Suprapubic skin (tissue), 4 donors: ENCODE data around the gene MED26. TPM values are rescaled to one million over a fixed set of nuclear protein-coding genes. Genes with fewer than 3 reads are reported as not detected.
"Not testable (repeated sequence)": the region's sequence is repeated elsewhere in the genome, so short reads cannot be mapped to it uniquely, and the experiment has no call there.

Experiments used
- DNase-seq, 2 donors: peaks; one replicate each; pipeline ENCODE4 v3.0.0-alpha.2; 2019; ENCODE audit warnings: low spot score in 2 of 2
- H3K27ac ChIP-seq: fragments of 200-600 bp; sonication (generic); one replicate; pipeline ENCODE4 v1.5.1; 2019
- H3K27me3 ChIP-seq: fragments of 200-600 bp; sonication (generic); one replicate; pipeline ENCODE4 v1.5.1; 2019
- H3K36me3 ChIP-seq: fragments of 200-600 bp; sonication (generic); one replicate; pipeline ENCODE4 v1.5.1; 2019
- H3K4me1 ChIP-seq: fragments of 200-600 bp; sonication (generic); one replicate; pipeline ENCODE4 v1.5.1; 2019
- H3K4me3 ChIP-seq: fragments of 200-600 bp; sonication (generic); one replicate; pipeline ENCODE4 v1.5.1; 2019; ENCODE audit warnings: mild to moderate bottlenecking
- H3K9me3 ChIP-seq: fragments of 200-600 bp; sonication (generic); one replicate; pipeline ENCODE4 v1.5.1; 2019
- EP300 ChIP-seq: sonication (generic); formaldehyde crosslinking; IDR thresholded peaks from one replicate; pipeline ENCODE4 v1.6.1; 2017; ENCODE audit warnings: antibody characterized with exemption
- POLR2A ChIP-seq, 2 donors: fragments of 450-650 bp; IDR thresholded peaks; one replicate each; pipeline ENCODE4 v1.6.1; 2017; ENCODE audit warnings: antibody characterized with exemption in 2 of 2, mild to moderate bottlenecking in 2 of 2, moderate library complexity in 2 of 2
- POLR2AphosphoS5 ChIP-seq, 3 donors: sonication (generic); formaldehyde crosslinking; IDR thresholded peaks; one replicate each; pipeline ENCODE4 v1.6.1; 2017; ENCODE audit warnings: antibody characterized with exemption in 3 of 3
- WGBS: methylation state at CpG from one replicate; pipeline ENCODE4 v1.1.5; 2018; 5-methylcytosine and 5-hydroxymethylcytosine counted together
- total RNA-seq, 4 donors: library from RNA; depleted of rRNA; stranded (reverse); fragments of >200 nt; gene quantifications; one replicate each; pipeline ENCODE4 v1.1.0, GENCODE V29; 2016
- TF ChIP-seq, protein P1 (sequence below), 2 donors: fragments of 200-600 bp in 1 of 2; fragments of 450-650 bp in 1 of 2; sonication (generic) in 1 of 2; IDR thresholded peaks; one replicate each; pipeline ENCODE4 v1.5.1; 2016 to 2019; ENCODE audit warnings: antibody characterized with exemption in 2 of 2, mild to moderate bottlenecking in 1 of 2, moderate library complexity in 1 of 2

Gene MED26
- total RNA-seq, 4 donors from 2014 or later = 13.1 to 15.4 (median 14.6) TPM

GRCh38 chr19:16564842-16565241 is 63.2 kb downstream of the MED26 start:
- DNase-seq = no peak
- H3K27ac ChIP-seq = no peak overlapping the region
- peaks cover 90% of the 10 kb centered on the region for H3K36me3 ChIP-seq
- peaks cover 8% of the 10 kb centered on the region for H3K4me1 ChIP-seq
- WGBS = 86% methylated on average over 7 of the region's 7 CpGs
- no peaks in the 10 kb centered on the region for H3K27me3 ChIP-seq
- no peaks in the 10 kb centered on the region for H3K9me3 ChIP-seq
- TF ChIP-seq EP300 (no peak), POLR2AphosphoS5 (IDR thresholded peaks at IDR 0.05) (no peak), POLR2A (IDR thresholded peaks at IDR 0.05) (no peak)
- TF ChIP-seq, protein P1, sequence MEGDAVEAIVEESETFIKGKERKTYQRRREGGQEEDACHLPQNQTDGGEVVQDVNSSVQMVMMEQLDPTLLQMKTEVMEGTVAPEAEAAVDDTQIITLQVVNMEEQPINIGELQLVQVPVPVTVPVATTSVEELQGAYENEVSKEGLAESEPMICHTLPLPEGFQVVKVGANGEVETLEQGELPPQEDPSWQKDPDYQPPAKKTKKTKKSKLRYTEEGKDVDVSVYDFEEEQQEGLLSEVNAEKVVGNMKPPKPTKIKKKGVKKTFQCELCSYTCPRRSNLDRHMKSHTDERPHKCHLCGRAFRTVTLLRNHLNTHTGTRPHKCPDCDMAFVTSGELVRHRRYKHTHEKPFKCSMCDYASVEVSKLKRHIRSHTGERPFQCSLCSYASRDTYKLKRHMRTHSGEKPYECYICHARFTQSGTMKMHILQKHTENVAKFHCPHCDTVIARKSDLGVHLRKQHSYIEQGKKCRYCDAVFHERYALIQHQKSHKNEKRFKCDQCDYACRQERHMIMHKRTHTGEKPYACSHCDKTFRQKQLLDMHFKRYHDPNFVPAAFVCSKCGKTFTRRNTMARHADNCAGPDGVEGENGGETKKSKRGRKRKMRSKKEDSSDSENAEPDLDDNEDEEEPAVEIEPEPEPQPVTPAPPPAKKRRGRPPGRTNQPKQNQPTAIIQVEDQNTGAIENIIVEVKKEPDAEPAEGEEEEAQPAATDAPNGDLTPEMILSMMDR (IDR thresholded peaks at IDR 0.05) = no peak
- no peak overlapping the region for H3K4me3 ChIP-seq

DNA sequence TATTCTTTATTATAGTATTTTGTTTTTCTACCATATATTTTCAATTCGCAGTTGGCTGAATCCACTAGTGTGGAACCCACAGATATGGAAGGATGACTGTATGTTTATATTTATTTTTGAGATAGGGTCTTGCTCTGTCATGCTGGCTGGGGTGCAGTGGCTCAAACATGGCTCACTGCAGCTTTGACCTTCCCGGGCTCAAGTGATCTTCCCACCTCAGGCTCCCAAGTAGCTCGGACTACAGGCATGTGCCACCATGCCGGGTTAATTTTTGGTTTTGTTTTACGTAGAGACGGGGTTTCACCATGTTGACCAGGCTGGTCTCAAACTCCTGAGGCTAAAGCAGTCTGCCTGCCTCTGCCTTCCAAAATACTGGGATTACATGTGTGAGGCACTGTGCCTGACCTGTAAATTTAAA is 65.4 kb downstream of the MED26 start:
- Histone ChIP-seq H3K4me3 (no peak overlapping the region), H3K27me3 (no peaks in the 10 kb centered on the region), H3K27ac (no peak overlapping the region), H3K9me3 (no peaks in the 10 kb centered on the region), H3K4me1 (no peaks in the 10 kb centered on the region), H3K36me3 (peaks cover 90% of the 10 kb centered on the region)
- WGBS = 96% methylated on average over 6 of the region's 6 CpGs
- TF ChIP-seq, protein P1 (IDR thresholded peaks at IDR 0.05) = no peak
- DNase-seq = no peak

- Histone ChIP-seq H3K9me3 (no peaks in the 10 kb centered on the region), H3K4me3 (no peak overlapping the region), H3K27me3 (no peaks in the 10 kb centered on the region), H3K4me1 (no peaks in the 10 kb centered on the region), H3K27ac (no peak overlapping the region), H3K36me3 (peaks cover 83% of the 10 kb centered on the region)
- DNase-seq = no peak
- 84% methylated on average over 6 of the region's 8 CpGs for WGBS
- no peak for TF ChIP-seq EP300
- no peak for TF ChIP-seq POLR2A (IDR thresholded peaks at IDR 0.05)
- TF ChIP-seq, protein P1 (IDR thresholded peaks at IDR 0.05) = no peak
- TF ChIP-seq POLR2AphosphoS5 (IDR thresholded peaks at IDR 0.05) = no peak
Observed at GRCh38 chr19:16561382-16561781, 66.6 kb downstream of the MED26 start.

DNA sequence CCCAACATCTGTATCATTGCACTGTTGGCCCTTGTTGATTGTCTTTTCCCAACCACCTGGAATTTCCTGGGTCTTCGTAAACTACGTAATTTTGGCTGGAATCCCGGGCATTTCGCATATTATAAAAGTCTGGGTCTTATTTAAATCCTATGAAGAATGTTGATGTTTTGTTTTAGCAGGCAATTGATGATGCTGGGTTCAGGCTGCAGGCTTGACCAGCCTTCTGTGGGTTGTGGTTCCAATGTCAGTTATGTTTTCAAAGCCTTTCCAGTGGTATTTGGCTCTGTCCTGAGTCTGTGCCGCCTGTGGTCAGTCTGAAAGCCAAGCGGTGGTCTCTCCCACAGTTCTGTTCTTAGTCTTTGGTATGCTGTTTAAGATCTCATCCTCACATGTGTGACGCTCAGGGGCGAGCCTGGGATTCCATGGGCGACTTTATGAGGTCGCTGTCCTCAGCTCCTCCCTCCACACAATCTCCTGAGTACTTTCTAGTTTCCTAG is 68.2 kb downstream of the MED26 start:
- Histone ChIP-seq H3K27ac (no peak overlapping the region), H3K4me3 (no peak overlapping the region), H3K4me1 (no peaks in the 10 kb centered on the region), H3K9me3 (no peaks in the 10 kb centered on the region), H3K27me3 (no peaks in the 10 kb centered on the region), H3K36me3 (peaks cover 86% of the 10 kb centered on the region)
- TF ChIP-seq, protein P1 (IDR thresholded peaks at IDR 0.05) = no peak
- no peak for TF ChIP-seq EP300
- 91% methylated on average over 10 of the region's 10 CpGs for WGBS
- DNase-seq = no peak

DNA sequence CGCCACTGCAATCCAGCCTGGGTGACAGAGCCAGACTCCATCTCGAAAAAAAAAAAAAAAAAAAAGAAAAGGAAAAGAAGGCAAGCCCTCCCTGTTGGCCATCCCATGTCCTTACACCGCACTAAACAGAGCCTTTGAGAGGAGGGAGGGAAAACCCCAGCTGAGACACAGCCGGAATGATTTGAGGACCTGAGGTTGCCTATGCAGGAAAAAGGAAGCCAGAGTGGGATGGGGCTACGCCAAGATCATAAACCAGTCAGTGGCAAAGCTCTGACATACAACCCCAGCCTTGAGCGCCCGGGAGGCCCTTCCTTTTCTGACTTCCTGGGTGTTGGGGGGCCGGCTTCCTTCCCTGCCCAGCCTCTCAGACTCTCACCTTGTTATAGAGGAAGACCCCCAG is 73.2 kb downstream of the MED26 start:
- 64% methylated on average over 8 of the region's 8 CpGs for WGBS
- no peaks in the 10 kb centered on the region for H3K9me3 ChIP-seq
- no peak for DNase-seq
- no peak overlapping the region for H3K27ac ChIP-seq
- H3K36me3 ChIP-seq = peaks cover 76% of the 10 kb centered on the region
- TF ChIP-seq EP300 (no peak), POLR2A (IDR thresholded peaks at IDR 0.05) (no peak), POLR2AphosphoS5 (IDR thresholded peaks at IDR 0.05) (no peak)
- TF ChIP-seq, protein P1 (IDR thresholded peaks at IDR 0.05) = no peak
- H3K4me3 ChIP-seq = no peak overlapping the region
- no peaks in the 10 kb centered on the region for H3K4me1 ChIP-seq
- H3K27me3 ChIP-seq = no peaks in the 10 kb centered on the region

DNA sequence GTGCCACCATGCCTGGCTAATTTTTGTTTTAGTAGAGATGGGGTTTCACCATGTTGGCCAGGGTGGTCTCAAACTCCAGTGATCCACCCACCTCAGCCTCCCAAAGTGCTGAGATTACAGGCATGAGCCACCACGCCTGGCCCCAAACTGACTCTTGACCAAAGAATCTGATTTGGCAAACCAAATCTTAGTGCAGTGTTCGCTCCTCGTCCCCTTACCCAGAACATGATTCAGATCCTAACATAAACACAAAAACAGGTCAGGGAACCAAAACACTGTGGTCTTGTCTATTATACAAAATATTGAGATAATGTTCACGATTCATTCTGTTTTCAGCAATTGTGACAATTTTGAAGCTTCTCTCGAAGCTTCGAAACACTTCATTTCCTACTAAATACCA is 76.1 kb downstream of the MED26 start:
- not testable (repeated sequence) for H3K27ac ChIP-seq
- 93% methylated on average over 6 of the region's 6 CpGs for WGBS
- H3K36me3 ChIP-seq = peaks cover 60% of the 10 kb centered on the region

More for the DNA sequence above, 76.1 kb downstream of the MED26 start:
- DNase-seq, H3K4me1 ChIP-seq, H3K9me3 ChIP-seq, H3K27me3 ChIP-seq, H3K4me3 ChIP-seq: not testable (repeated sequence)
